ENCODE measurements around the gene RASEF. TPM values are rescaled to one million over a fixed set of nuclear protein-coding genes. Genes with fewer than 3 reads are reported as not detected.

RASEF gene
- total RNA-seq, 1 donor from 2014 or later: 10.9 TPM

GRCh38 chr9:83071626-83072025 lies 8.7 kb upstream of the RASEF start:
- no peak overlapping the region for H3K27ac ChIP-seq
- no peaks in the 10 kb centered on the region for H3K9me3 ChIP-seq
- no peaks in the 10 kb centered on the region for H3K27me3 ChIP-seq
- no peak for TF ChIP-seq CTCF (IDR thresholded peaks at IDR 0.05)
- intact Hi-C loops (cut with DNase I): no loop called here
- ATAC-seq: no peak
- no peak for DNase-seq
- no peak overlapping the region for H3K4me3 ChIP-seq
- no peaks in the 10 kb centered on the region for H3K4me1 ChIP-seq
- H3K36me3 ChIP-seq: no peaks in the 10 kb centered on the region

GRCh38 chr9:83070261-83070660 lies 7.3 kb upstream of the RASEF start:
- no peak for TF ChIP-seq CTCF (IDR thresholded peaks at IDR 0.05)
- no peak overlapping the region for H3K27ac ChIP-seq
- no peaks in the 10 kb centered on the region for H3K27me3 ChIP-seq
- H3K4me1 ChIP-seq: no peaks in the 10 kb centered on the region
- no peaks in the 10 kb centered on the region for H3K36me3 ChIP-seq
- ATAC-seq (no peak), DNase-seq (no peak)
- no peak overlapping the region for H3K4me3 ChIP-seq
- H3K9me3 ChIP-seq: no peaks in the 10 kb centered on the region
- intact Hi-C loops (cut with DNase I): no loop called here

- Histone ChIP-seq H3K36me3 (no peaks in the 10 kb centered on the region), H3K27ac (no peak overlapping the region), H3K4me3 (no peak overlapping the region), H3K9me3 (no peaks in the 10 kb centered on the region), H3K27me3 (no peaks in the 10 kb centered on the region), H3K4me1 (no peaks in the 10 kb centered on the region)
- TF ChIP-seq CTCF (IDR thresholded peaks at IDR 0.05): no peak
- no peak for DNase-seq
- intact Hi-C loops (cut with DNase I): no loop called here
- ATAC-seq: no peak
These were observed 6.7 kb upstream of the RASEF start for GRCh38 chr9:83069651-83070050.

GRCh38 chr9:83068414-83068813 lies 5.5 kb upstream of the RASEF start:
- TF ChIP-seq CTCF (IDR thresholded peaks at IDR 0.05): no peak
- Histone ChIP-seq H3K4me1 (no peaks in the 10 kb centered on the region), H3K4me3 (no peak overlapping the region), H3K27ac (no peak overlapping the region), H3K9me3 (no peaks in the 10 kb centered on the region), H3K27me3 (peaks cover under 1% of the 10 kb centered on the region), H3K36me3 (no peaks in the 10 kb centered on the region)
- no peak for DNase-seq
- intact Hi-C loops (cut with DNase I): no loop called here
- no peak for ATAC-seq

GRCh38 chr9:83067579-83067978 lies 4.6 kb upstream of the RASEF start:
- Histone ChIP-seq H3K36me3 (no peaks in the 10 kb centered on the region), H3K4me1 (no peaks in the 10 kb centered on the region), H3K9me3 (no peaks in the 10 kb centered on the region), H3K4me3 (no peak overlapping the region), H3K27me3 (peaks cover 9% of the 10 kb centered on the region), H3K27ac (no peak overlapping the region)
- DNase-seq (no peak), ATAC-seq (no peak)
- intact Hi-C loops (cut with DNase I): no loop called here
- TF ChIP-seq CTCF (IDR thresholded peaks at IDR 0.05): no peak

- H3K4me3 ChIP-seq: no peak overlapping the region
- ATAC-seq (no peak), DNase-seq (no peak)
- intact Hi-C loops (cut with DNase I): no loop called here
- H3K27ac ChIP-seq: no peak overlapping the region
- H3K36me3 ChIP-seq: no peaks in the 10 kb centered on the region
- H3K27me3 ChIP-seq: peaks cover 14% of the 10 kb centered on the region
- TF ChIP-seq CTCF (IDR thresholded peaks at IDR 0.05): no peak
- no peaks in the 10 kb centered on the region for H3K4me1 ChIP-seq
- H3K9me3 ChIP-seq: no peaks in the 10 kb centered on the region
These were observed 3.8 kb upstream of the RASEF start for GRCh38 chr9:83066771-83067170.
